Measurements from ENCODE around the gene SPATA19.

Gene SPATA19

DNA sequence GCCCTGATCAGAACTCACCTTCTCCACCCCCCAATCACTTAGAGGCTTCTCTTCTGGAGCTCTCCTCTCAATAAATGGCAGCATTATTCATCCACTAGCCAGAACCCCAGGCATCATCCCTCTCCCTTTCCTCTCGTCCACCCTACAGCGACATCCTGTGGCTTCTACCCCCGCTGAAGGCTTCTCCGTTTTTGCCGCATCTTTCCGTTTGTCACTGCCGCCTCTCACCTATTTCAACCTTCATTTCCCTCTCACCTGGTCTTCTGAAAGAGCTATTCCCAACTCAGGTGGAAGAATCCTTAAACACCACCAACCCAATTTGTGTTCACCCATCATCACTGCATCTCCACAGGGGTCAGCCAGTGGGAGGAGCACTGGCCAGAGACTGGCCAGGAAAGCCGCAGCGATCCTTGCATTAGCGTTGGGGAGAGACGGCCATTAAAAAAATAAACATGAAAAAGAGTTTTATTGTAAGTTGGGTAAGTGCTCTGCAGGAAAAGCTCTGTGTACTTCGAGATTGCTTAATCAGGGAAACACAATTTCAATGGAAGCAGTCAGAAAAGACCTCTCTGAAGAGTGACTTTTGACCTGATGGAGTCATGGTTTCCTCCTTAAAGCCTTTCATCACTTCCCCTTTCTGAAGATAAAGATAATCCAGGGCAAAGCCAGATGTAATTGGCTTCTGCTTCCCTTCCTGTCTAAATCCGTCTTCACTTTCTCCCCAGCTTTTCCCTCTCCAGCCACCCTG, 36.7 kb downstream of the SPATA19 start:
- TF ChIP-seq, protein P1, sequence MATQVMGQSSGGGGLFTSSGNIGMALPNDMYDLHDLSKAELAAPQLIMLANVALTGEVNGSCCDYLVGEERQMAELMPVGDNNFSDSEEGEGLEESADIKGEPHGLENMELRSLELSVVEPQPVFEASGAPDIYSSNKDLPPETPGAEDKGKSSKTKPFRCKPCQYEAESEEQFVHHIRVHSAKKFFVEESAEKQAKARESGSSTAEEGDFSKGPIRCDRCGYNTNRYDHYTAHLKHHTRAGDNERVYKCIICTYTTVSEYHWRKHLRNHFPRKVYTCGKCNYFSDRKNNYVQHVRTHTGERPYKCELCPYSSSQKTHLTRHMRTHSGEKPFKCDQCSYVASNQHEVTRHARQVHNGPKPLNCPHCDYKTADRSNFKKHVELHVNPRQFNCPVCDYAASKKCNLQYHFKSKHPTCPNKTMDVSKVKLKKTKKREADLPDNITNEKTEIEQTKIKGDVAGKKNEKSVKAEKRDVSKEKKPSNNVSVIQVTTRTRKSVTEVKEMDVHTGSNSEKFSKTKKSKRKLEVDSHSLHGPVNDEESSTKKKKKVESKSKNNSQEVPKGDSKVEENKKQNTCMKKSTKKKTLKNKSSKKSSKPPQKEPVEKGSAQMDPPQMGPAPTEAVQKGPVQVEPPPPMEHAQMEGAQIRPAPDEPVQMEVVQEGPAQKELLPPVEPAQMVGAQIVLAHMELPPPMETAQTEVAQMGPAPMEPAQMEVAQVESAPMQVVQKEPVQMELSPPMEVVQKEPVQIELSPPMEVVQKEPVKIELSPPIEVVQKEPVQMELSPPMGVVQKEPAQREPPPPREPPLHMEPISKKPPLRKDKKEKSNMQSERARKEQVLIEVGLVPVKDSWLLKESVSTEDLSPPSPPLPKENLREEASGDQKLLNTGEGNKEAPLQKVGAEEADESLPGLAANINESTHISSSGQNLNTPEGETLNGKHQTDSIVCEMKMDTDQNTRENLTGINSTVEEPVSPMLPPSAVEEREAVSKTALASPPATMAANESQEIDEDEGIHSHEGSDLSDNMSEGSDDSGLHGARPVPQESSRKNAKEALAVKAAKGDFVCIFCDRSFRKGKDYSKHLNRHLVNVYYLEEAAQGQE (IDR thresholded peaks at IDR 0.05; ENCODE audit: insufficient read depth in 1 of 2, low read depth in 2 of 2, low read length in 2 of 2), result no peak
- no peak for TF ChIP-seq TAF1 (IDR thresholded peaks at IDR 0.05; ENCODE audit: borderline replicate concordance, insufficient read depth, low read length)
- no peak for TF ChIP-seq FOXP2 (optimal IDR thresholded peaks at IDR 0.05; ENCODE audit: borderline replicate concordance, extremely low read depth, extremely low read length, insufficient read depth)
- TF ChIP-seq SIN3A (IDR thresholded peaks at IDR 0.05; ENCODE audit: borderline replicate concordance, insufficient read depth, low read length), result no peak
- TF ChIP-seq POLR2AphosphoS5 (IDR thresholded peaks at IDR 0.05; ENCODE audit: low read depth, low read length), result no peak; the same call in 1 of the 2 replicates

DNA sequence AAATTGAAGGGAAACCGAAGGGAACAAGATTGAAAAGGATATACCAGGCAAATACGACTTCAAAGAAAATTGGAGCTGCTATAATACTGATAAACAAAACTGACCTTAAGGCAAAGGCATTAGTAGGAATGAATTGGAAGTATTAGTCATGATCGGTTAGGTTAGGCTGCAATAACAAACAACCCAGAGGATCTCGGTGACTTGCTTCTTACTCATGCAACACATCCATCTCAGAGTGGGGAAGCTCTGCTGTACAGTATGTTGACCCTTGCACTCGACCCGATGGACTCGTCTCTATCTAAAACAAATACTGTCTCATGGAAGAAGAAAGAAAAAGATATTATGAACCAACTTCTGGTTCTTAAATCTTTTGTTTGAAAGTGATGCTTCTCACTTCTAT, 42.3 kb downstream of the SPATA19 start:
- TF ChIP-seq SIN3A (IDR thresholded peaks at IDR 0.05; ENCODE audit: borderline replicate concordance, insufficient read depth, low read length), result no peak
- TF ChIP-seq, protein P1 (IDR thresholded peaks at IDR 0.05; ENCODE audit: insufficient read depth in 1 of 2, low read depth in 2 of 2, low read length in 2 of 2), result no peak
- no peak for TF ChIP-seq POLR2AphosphoS5 (IDR thresholded peaks at IDR 0.05; ENCODE audit: low read depth, low read length)
- TF ChIP-seq FOXP2 (optimal IDR thresholded peaks at IDR 0.05; ENCODE audit: borderline replicate concordance, extremely low read depth, extremely low read length, insufficient read depth), result no peak
- TF ChIP-seq TAF1 (IDR thresholded peaks at IDR 0.05; ENCODE audit: borderline replicate concordance, insufficient read depth, low read length), result no peak

DNA sequence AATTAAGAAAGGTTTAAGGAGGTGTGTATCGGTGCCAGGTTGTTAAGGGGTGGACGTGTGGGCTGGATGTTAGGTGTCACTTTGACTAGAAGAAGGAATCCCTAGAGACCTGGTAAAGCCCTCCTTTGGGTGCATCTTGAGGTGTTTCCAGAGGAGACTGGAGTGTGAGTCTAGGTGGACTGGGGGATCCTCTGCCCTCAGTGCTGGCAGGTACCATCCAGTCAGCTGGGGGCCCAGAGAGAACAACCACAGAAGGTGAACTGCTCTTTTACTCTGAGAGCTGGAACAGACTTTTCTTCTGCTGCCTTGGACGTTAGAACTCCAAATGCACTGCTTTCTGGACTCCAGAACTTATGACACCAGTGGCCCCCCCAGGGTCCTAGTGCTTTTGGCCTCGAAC, 44.0 kb downstream of the SPATA19 start:
- TF ChIP-seq POLR2AphosphoS5 (IDR thresholded peaks at IDR 0.05; ENCODE audit: low read depth, low read length) (no peak), TAF1 (IDR thresholded peaks at IDR 0.05; ENCODE audit: borderline replicate concordance, insufficient read depth, low read length) (no peak), SIN3A (IDR thresholded peaks at IDR 0.05; ENCODE audit: borderline replicate concordance, insufficient read depth, low read length) (no peak), FOXP2 (optimal IDR thresholded peaks at IDR 0.05; ENCODE audit: borderline replicate concordance, extremely low read depth, extremely low read length, insufficient read depth) (no peak)
- TF ChIP-seq, protein P1 (IDR thresholded peaks at IDR 0.05; ENCODE audit: insufficient read depth in 1 of 2, low read depth in 2 of 2, low read length in 2 of 2), result no peak

DNA sequence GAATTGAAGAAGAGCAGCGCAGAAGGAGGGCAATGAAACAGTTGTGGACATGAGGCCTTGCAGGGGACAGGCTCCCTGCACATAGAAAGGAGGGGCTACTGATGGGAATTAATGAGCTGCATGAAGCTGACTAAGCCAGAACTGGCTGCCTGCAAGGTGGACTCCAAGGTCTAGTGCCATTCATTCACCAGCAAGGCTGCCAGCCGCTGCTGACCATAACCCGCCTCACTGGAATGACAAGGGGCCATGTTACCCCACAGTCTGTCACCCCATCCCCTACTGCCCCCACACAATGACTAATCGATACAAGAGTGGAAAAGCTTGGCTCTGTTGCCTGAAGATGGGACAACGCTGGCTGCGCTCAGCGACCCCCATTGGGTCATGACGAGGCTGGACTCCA, 44.6 kb downstream of the SPATA19 start:
- no peak for TF ChIP-seq POLR2AphosphoS5 (IDR thresholded peaks at IDR 0.05; ENCODE audit: low read depth, low read length)
- TF ChIP-seq, protein P1 (IDR thresholded peaks at IDR 0.05; ENCODE audit: insufficient read depth in 1 of 2, low read depth in 2 of 2, low read length in 2 of 2), result no peak
- TF ChIP-seq SIN3A (IDR thresholded peaks at IDR 0.05; ENCODE audit: borderline replicate concordance, insufficient read depth, low read length), result no peak
- TF ChIP-seq TAF1 (IDR thresholded peaks at IDR 0.05; ENCODE audit: borderline replicate concordance, insufficient read depth, low read length), result no peak
- no peak for TF ChIP-seq FOXP2 (optimal IDR thresholded peaks at IDR 0.05; ENCODE audit: borderline replicate concordance, extremely low read depth, extremely low read length, insufficient read depth)

Measured in PFSK-1 (cell line).